Measurements from ENCODE around the gene CRIP2. TPM values are rescaled to one million over a fixed set of nuclear protein-coding genes. Genes with fewer than 3 reads are reported as not detected.

The CRIP2 gene
- polyA plus RNA-seq, 4 donors = 72.3 to 161 (median 108) TPM

DNA sequence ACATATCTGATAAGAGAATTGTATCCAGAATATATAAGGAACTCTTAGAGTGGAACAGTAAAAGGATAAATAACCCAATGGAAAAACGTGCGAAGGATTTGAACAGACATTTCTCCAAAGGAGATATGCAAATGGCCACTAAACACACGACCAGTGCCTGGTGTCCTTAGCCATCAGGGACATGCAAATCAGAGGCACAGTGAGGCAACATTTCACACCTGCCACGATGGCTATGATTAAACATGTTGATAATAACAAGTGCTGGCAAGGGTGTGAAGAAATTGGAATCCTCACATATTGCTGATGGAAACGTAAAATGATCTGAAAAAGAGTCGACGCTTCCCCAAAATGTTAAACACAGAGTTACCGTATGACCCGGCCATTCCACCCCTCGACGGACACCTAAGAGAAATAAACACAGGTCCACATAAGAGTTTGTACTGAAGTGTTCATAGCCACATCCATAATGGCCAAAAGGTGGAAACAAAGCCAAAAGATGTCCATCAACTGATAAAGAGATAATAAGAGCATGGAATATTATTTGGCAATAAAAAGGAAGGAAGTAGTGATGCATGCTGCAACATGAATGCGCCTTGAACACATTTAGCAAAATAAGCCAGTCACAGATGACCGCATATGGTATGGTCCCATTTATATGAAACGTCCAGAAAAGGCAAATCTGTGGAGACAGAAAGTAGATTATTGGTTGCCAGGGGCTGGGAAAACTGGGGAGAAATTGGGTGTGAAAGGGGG, 45.5 kb downstream of the CRIP2 start:
- no peak for DNase-seq (ENCODE audit: low read depth in 4 of 4, low spot score in 3 of 4)

DNA sequence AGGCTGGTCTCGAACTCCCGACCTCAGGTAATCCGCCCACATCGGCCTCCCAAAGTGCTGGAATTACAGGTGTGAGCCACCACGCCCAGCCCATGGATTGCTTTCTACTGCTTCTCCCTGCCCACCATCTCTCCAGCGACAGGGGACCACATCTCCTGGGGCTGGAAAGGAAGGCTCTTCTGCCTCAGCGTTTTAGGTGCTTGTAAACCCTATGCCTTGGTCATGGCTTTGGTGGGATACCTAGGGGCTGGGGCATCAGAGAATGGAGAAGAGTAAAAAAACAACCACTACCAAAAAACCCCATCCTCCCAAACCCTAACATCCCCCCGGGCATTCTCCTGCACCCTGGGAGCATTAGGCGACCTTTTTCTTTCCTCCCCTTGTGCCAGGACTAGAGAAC, 50.7 kb downstream of the CRIP2 start:
- DNase-seq (ENCODE audit: low read depth in 4 of 4, low spot score in 3 of 4) = no peak

DNA sequence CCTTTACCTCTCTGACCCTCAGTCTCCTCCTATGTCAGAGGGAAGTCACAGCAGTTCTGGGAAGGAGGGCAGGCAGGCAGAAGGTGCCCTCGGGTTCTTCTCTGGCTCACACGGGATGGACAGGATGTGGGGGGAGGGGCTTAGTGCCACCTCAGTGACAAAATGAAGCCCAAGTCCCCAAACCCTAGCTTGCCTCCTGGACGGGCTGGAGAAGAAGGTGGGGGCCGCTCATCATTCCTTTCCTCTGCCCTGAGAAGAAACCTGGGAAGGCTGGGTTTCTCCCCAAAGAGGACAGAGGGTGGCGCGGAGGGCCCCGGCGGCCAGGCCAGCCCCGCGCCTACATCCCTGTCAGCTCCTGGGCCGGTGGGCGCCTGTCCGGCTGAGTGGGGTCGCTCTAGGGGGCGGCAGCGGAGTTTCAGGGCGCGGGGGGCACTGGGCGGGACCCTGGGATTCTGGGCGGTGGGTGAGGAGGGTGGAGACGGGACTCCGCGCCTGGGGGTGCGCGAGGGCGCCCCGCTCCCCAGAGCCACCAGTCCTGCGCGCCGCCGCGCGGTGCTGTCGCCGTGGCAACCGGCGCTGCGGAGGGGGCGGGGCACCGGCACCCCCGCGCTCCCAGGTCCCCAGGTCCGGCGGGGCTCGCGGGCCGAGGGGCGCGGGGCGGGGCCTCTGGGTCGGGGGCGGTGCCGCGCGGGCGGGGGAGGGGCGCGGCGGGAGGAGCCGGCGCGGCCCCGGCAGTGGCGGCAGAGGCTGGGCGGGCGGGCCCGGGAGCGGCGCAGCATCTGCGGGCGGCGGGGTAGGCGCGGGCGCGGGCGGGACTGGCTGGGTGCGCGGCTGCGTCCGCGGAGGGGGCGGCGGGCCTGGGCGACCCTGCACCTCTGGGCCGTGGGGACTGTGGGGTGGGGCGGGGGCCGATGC, 51.5 kb downstream of the CRIP2 start, which contains the start of gene TMEM121:
TSS of gene TMEM121 (plus strand) at position 723 of the 915 bp plus-strand sequence. CDS start 2,252 bp downstream, outside the sequence.
- DNase-seq (ENCODE audit: low read depth in 4 of 4, low spot score in 3 of 4) = no peak

DNA sequence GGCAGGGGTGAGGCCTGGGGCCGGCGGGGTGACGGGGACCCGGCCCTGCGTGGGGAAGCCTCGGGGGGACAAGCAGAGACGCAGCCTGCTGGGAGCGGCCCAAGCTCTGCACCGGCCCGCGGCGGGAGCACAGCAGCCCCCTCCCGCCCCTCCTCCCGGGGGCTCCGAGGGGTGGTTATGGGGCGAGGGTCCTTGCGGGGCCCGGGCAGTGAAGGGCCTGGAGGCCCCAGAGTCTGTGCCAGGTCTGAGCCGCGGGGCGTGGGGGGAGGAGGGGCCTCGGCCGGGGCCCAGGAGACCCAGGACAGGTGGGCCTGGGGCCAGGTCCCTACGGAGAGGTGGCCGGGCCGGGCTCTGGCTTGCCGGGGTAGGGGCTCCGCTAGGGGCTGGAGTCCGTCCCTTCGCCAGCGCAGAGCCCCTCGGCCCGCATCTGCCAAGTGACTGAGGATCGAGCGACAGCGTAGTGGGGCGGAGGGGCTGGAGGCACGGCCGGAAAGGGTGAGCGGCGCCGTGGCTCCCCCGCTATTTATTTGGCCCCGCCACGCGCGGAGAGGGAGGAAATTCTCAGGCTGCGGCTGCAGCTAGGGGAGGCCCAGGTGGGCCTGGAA, 52.3 kb downstream of the CRIP2 start:
- no peak for DNase-seq (ENCODE audit: low read depth in 4 of 4, low spot score in 3 of 4)

DNA sequence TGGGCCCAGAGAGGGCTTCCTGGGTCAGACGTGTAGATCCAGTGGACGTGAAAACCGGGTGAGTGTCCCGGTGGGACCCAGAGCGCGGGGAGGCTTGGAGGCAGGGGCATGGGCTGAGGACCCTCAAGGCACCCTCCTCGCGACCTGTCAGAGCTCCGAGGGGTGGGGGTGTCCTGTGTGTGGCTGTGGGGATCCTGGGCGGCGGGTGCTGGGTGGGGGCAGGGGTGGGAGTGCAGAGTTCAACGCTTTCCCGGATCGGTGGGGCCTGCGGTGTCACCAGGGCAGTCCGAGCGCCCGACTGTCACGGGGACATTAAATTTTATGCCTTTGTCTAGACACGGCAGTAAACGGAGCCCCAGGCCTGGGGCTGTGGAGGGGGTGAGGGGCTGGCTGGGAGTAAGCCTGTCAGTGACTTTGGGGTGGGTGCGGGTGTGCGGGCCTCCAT, 52.8 kb downstream of the CRIP2 start:
- no peak for DNase-seq (ENCODE audit: low read depth in 4 of 4, low spot score in 3 of 4)

DNA sequence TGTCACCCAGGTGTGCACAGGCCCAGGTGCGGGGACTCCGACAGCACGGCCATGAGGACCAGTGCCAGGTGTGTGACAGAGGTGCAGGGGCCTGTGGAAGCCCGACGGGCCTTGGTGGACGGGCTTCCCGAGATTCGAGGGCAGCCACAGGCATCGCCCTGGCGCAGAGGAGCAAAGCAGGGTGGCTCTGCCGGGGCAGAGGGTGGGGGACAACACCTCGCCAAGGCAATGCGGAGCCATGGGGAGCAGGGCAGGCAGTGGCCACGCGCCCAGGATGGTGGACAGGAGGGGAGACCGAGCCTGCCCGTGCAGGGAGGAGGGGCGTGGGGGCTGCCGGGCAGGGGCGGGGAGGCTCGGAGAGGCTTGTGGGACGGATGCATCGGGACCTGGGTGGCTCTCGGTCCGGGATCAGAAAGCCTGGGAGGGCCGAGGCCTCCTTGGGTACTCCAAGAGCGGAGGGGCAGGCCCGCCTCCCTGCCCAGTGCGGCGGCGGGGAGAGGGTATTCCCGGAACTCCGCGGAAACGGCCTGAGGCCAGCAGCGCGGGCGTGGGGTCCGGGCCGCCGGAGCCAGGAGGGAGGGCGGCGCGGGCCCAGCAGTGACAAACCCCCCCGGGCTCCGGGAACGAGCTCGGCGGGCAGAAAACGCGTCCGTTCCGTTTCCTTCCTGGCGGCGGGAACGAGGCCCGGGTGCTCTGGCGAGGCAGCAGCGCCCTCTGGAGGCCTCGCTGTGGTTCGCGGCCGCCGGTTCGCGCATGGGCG, 53.4 kb downstream of the CRIP2 start:
- peak in 3 of 4 donors; percentile 47 to 59 (median 54) for DNase-seq (ENCODE audit: low read depth in 4 of 4, low spot score in 3 of 4)

DNA sequence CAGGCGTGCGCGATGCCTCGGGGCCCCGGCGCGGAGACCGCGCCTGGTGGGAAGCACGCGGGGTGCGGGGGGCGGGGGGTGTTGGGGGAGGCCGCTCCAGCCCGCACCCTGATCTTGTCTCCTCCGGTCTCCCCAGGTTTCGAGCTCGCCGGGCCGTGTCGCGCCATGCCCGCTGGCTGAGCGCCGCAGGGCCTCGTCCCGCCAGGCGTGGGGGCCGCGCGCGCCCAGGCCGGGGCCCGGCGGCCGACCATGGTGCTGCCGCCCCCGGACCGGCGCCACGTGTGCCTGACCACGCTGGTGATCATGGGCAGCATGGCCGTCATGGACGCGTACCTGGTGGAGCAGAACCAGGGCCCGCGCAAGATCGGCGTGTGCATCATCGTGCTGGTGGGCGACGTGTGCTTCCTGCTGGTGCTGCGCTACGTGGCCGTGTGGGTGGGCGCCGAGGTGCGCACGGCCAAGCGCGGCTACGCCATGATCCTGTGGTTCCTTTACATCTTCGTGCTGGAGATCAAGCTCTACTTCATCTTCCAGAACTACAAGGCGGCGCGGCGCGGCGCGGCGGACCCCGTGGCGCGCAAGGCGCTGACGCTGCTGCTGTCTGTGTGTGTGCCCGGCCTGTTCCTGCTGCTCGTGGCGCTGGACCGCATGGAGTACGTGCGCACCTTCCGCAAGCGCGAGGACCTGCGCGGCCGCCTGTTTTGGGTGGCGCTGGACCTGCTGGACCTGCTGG, 54.1 kb downstream of the CRIP2 start:
- DNase-seq (ENCODE audit: low read depth in 4 of 4, low spot score in 3 of 4) = no peak

DNA sequence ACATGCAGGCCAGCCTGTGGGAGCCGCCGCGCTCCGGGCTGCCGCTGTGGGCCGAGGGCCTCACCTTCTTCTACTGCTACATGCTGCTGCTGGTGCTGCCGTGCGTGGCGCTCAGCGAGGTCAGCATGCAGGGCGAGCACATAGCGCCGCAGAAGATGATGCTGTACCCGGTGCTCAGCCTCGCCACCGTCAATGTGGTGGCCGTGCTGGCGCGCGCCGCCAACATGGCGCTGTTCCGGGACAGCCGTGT, 54.6 kb downstream of the CRIP2 start:
- no peak for DNase-seq (ENCODE audit: low read depth in 4 of 4, low spot score in 3 of 4)

Other genes with a start within 250 kb of the CRIP2 start
- gene BTBD6, start 226.3 kb upstream of the CRIP2 start, polyA plus RNA-seq (ENCODE audit: insufficient read length in 4 of 4) = 10 to 100 TPM; 33.2 to 39.3 (median 35.7) TPM
- 10 to 100 TPM; 21.5 to 40.8 (median 33.3) TPM for gene BRF1, start 173.8 kb upstream of the CRIP2 start, polyA plus RNA-seq (ENCODE audit: insufficient read length in 4 of 4)
- gene PACS2, start 160.1 kb upstream of the CRIP2 start, polyA plus RNA-seq (ENCODE audit: insufficient read length in 4 of 4) = 10 to 100 TPM; 55.9 to 91.9 (median 67.4) TPM
- gene TEX22, start 76.3 kb upstream of the CRIP2 start, polyA plus RNA-seq (ENCODE audit: insufficient read length in 4 of 4) = 1 to 10 TPM; 1.1 to 2.8 (median 2.0) TPM
- 100 to 1,000 TPM in 3 of 4 donors, 10 to 100 TPM in 1; 92.8 to 167 (median 112) TPM for gene MTA1, start 55.0 kb upstream of the CRIP2 start, polyA plus RNA-seq (ENCODE audit: insufficient read length in 4 of 4)
- gene CRIP1, start 12.1 kb downstream of the CRIP2 start, polyA plus RNA-seq (ENCODE audit: insufficient read length in 4 of 4) = 10 to 100 TPM; 32.8 to 36.0 (median 35.1) TPM
- 10 to 100 TPM in 1 of 4 donors, 1 to 10 TPM in 3; 6.4 to 13.5 (median 6.9) TPM for gene TEDC1, start 16.4 kb downstream of the CRIP2 start, polyA plus RNA-seq (ENCODE audit: insufficient read length in 4 of 4)
- 1 to 10 TPM; 2.6 to 5.7 (median 2.7) TPM for gene TMEM121, start 51.8 kb downstream of the CRIP2 start, polyA plus RNA-seq (ENCODE audit: insufficient read length in 4 of 4)

Data from left renal pelvis (tissue), 4 donors.